Ishikawa (cell line): Measurements from ENCODE around the gene SKIC3.

ENCODE experiments used
- CEBPB ChIP-seq: IDR thresholded peaks from 2 replicates; pipeline ENCODE4 v1.6.1; 2012
- CREB1 ChIP-seq: IDR thresholded peaks from 2 replicates; pipeline ENCODE4 v1.6.1; 2012; ENCODE audit warnings: low read depth
- EGR1 ChIP-seq: IDR thresholded peaks from 2 replicates; pipeline ENCODE4 v1.6.1; 2012
- EP300 ChIP-seq: IDR thresholded peaks from 2 replicates; pipeline ENCODE4 v1.6.1; 2012; ENCODE audit warnings: borderline replicate concordance
- FOXM1 ChIP-seq: IDR thresholded peaks from 2 replicates; pipeline ENCODE4 v1.6.1; 2012; ENCODE audit warnings: low read depth, borderline replicate concordance
- NFIC ChIP-seq: IDR thresholded peaks from 2 replicates; pipeline ENCODE4 v1.6.1; 2012
- RAD21 ChIP-seq: IDR thresholded peaks from 2 replicates; pipeline ENCODE4 v1.6.1; 2012; ENCODE audit warnings: low read depth
- TAF1 ChIP-seq: IDR thresholded peaks from 2 replicates; pipeline ENCODE4 v1.6.1; 2012; ENCODE audit warnings: low read depth, mild to moderate bottlenecking
- TCF12 ChIP-seq: IDR thresholded peaks from 2 replicates; pipeline ENCODE4 v1.6.1; 2012; ENCODE audit warnings: low read depth
- TEAD4 ChIP-seq: IDR thresholded peaks from 2 replicates; pipeline ENCODE4 v1.6.1; 2012
- USF1 ChIP-seq: IDR thresholded peaks from 2 replicates; pipeline ENCODE4 v1.6.1; 2012
- YY1 ChIP-seq: IDR thresholded peaks from 2 replicates; pipeline ENCODE4 v1.6.1; 2012; ENCODE audit warnings: low read depth
- ZBTB7A ChIP-seq: IDR thresholded peaks from 2 replicates; pipeline ENCODE4 v1.6.1; 2012; ENCODE audit warnings: low read depth
- TF ChIP-seq, protein P1 (sequence below): IDR thresholded peaks from 2 replicates; pipeline ENCODE4 v1.6.1; 2012
- TF ChIP-seq, protein P2 (sequence below): IDR thresholded peaks from 2 replicates; pipeline ENCODE4 v1.6.1; 2012; ENCODE audit warnings: low read depth, mild to moderate bottlenecking

Gene SKIC3

GRCh38 chr5:95554647-95555548 is at the start of gene SKIC3, which contains the start of gene ARSK:
SKIC3 (minus strand) TSS chr5:95554977; CDS start chr5:95547150, 7,827 bp downstream.
ARSK (plus strand) TSS chr5:95555101; CDS start chr5:95555279, 178 bp downstream.
- TF ChIP-seq TAF1: peak; percentile 48; the same call in 1 of the 2 replicates
- TF ChIP-seq, protein P1, sequence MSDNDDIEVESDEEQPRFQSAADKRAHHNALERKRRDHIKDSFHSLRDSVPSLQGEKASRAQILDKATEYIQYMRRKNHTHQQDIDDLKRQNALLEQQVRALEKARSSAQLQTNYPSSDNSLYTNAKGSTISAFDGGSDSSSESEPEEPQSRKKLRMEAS: peak; percentile 77; the same call in 1 of the 2 replicates
- TF ChIP-seq TEAD4: peak; percentile 58
- peak; percentile 61 for TF ChIP-seq YY1
- no peak for TF ChIP-seq EP300
- TF ChIP-seq CEBPB: no peak
- no peak for TF ChIP-seq ZBTB7A
- TF ChIP-seq USF1: peak; percentile 95
- peak; percentile 15; the same call in 1 of the 2 replicates for TF ChIP-seq NFIC
- no peak for TF ChIP-seq RAD21

DNA sequence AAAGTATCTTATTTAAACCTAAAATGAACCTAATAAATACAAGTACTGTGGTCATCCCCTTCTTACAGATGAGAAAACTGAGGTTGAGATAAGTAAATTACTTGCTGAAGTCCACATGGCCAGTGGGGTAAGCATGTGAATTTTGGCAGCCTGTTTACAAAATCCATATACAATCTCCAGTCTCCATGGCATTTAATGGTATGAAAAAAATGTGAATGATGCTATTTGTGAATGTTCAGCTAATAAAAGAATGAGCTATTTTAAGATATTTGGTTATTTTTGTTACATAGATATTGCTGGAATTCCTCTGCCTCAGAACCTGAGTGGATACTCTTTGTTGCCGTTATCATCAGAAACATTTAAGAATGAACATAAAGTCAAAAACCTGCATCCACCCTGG is 45.8 kb upstream of the SKIC3 start:
- TF ChIP-seq EGR1 (no peak), TAF1 (no peak), YY1 (no peak), USF1 (no peak), NFIC (no peak), RAD21 (no peak), ZBTB7A (no peak), FOXM1 (no peak), EP300 (no peak), CREB1 (no peak)
- TF ChIP-seq, protein P1: no peak

- TF ChIP-seq CREB1 (no peak), RAD21 (no peak), CEBPB (no peak), EGR1 (no peak), EP300 (no peak), YY1 (no peak), NFIC (no peak), TAF1 (no peak), FOXM1 (no peak), TEAD4 (no peak), TCF12 (no peak), USF1 (no peak)
- TF ChIP-seq, protein P1: no peak
Observed at GRCh38 chr5:95599252-95599651, 44.5 kb upstream of the SKIC3 start.

GRCh38 chr5:95595289-95595931 is 40.6 kb upstream of the SKIC3 start:
- TF ChIP-seq, protein P2, sequence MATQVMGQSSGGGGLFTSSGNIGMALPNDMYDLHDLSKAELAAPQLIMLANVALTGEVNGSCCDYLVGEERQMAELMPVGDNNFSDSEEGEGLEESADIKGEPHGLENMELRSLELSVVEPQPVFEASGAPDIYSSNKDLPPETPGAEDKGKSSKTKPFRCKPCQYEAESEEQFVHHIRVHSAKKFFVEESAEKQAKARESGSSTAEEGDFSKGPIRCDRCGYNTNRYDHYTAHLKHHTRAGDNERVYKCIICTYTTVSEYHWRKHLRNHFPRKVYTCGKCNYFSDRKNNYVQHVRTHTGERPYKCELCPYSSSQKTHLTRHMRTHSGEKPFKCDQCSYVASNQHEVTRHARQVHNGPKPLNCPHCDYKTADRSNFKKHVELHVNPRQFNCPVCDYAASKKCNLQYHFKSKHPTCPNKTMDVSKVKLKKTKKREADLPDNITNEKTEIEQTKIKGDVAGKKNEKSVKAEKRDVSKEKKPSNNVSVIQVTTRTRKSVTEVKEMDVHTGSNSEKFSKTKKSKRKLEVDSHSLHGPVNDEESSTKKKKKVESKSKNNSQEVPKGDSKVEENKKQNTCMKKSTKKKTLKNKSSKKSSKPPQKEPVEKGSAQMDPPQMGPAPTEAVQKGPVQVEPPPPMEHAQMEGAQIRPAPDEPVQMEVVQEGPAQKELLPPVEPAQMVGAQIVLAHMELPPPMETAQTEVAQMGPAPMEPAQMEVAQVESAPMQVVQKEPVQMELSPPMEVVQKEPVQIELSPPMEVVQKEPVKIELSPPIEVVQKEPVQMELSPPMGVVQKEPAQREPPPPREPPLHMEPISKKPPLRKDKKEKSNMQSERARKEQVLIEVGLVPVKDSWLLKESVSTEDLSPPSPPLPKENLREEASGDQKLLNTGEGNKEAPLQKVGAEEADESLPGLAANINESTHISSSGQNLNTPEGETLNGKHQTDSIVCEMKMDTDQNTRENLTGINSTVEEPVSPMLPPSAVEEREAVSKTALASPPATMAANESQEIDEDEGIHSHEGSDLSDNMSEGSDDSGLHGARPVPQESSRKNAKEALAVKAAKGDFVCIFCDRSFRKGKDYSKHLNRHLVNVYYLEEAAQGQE: no peak
- no peak for TF ChIP-seq ZBTB7A
- no peak for TF ChIP-seq TAF1

GRCh38 chr5:95591490-95591901 is 36.7 kb upstream of the SKIC3 start:
- TF ChIP-seq NFIC (no peak), TEAD4 (no peak), FOXM1 (no peak), ZBTB7A (no peak), EGR1 (no peak), RAD21 (no peak), YY1 (no peak), USF1 (no peak), TCF12 (no peak), TAF1 (no peak), EP300 (no peak)
- TF ChIP-seq, protein P1: no peak
- TF ChIP-seq, protein P2: no peak
